ENCODE results near the gene CDH4.

GRCh38 chr20:61890210-61890609 lies 638.1 kb downstream of the CDH4 start:
- TF ChIP-seq CTCF (IDR thresholded peaks at IDR 0.05) (no peak), ZFX (IDR thresholded peaks at IDR 0.05; ENCODE audit: borderline replicate concordance) (no peak)
